BE2C (cell line): ENCODE data around the gene ADSS1.

Experiments
- DNase-seq: peaks from one replicate; pipeline ENCODE4 v3.0.0-alpha.2; 2020
- H3K27me3 ChIP-seq: fragments of 250-450 bp; sonication (Bioruptor Pico); 2 replicates; pipeline ENCODE4 v1.5.1; 2020; ENCODE audit warnings: mild to moderate bottlenecking
- H3K36me3 ChIP-seq: fragments of 250-450 bp; sonication (Bioruptor Pico); 2 replicates; pipeline ENCODE4 v1.5.1; 2020; ENCODE audit warnings: mild to moderate bottlenecking
- H3K4me1 ChIP-seq: fragments of 250-450 bp; sonication (Bioruptor Pico); 2 replicates; pipeline ENCODE4 v1.5.1; 2020
- H3K4me3 ChIP-seq: 2 replicates; pipeline ENCODE4 v1.5.1; 2011; ENCODE audit warnings: low read depth, low read length
- H3K9me3 ChIP-seq: fragments of 250-450 bp; sonication (Bioruptor Pico); 2 replicates; pipeline ENCODE4 v1.5.1; 2020
- CTCF ChIP-seq: IDR thresholded peaks from 2 replicates; pipeline ENCODE4 v1.5.1; 2012; ENCODE audit warnings: mild to moderate bottlenecking, low read depth, low read length

The ADSS1 gene

GRCh38 chr14:104738375-104739019 is 14.5 kb downstream of the ADSS1 start:
- Histone ChIP-seq H3K4me3 (no peak overlapping the region), H3K9me3 (no peaks in the 10 kb centered on the region), H3K4me1 (no peaks in the 10 kb centered on the region), H3K36me3 (no peaks in the 10 kb centered on the region), H3K27me3 (no peaks in the 10 kb centered on the region)
- no peak for TF ChIP-seq CTCF
- DNase-seq: no peak

GRCh38 chr14:104739026-104739425 is 15.0 kb downstream of the ADSS1 start:
- H3K36me3 ChIP-seq: no peaks in the 10 kb centered on the region
- DNase-seq: no peak
- H3K9me3 ChIP-seq: no peaks in the 10 kb centered on the region
- H3K4me3 ChIP-seq: no peak overlapping the region
- no peak for TF ChIP-seq CTCF
- no peaks in the 10 kb centered on the region for H3K4me1 ChIP-seq
- H3K27me3 ChIP-seq: no peaks in the 10 kb centered on the region

DNA sequence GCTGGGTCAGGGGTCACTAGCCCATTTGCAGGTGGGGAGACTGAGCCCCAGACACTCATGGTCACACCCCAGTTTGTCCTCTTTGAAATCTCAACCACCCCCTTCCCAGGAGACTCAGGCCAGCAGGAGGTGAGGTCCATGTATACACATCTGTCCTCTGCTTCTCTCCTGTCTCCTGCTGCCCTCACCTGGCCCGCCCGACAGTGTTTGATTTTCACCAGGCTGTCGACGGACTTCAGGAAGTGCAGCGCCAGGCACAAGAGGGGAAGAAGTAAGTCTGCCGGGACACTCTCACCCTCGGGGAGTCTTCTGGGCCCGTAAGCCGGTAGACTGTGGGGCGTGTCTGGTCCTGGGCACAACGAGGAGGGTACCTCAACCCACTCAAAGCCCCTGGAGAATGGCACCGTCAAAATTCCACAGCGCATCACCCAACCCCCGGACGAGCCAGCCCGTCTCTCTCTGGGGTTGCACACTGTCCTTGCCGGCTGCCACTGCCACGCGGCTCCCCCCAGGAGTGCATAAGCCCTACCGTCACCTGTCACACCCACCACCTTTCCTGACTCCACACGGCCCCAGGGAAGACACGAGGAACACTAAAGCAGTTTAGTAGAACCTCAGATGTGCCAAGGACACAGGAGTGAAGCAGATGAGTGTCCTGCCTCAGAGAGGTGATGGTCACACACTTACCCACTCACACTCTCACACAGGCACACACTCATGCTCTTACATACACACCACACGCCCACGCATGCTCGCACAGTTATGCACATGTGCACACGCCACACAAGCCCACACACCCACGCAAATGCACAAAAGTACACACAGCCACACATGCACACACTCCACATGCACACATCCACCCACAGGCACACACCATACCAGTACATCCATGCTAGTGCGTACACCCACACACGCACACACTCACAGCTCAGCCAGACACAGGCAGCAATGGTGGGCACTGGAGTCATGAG is 15.8 kb downstream of the ADSS1 start:
- no peak for DNase-seq
- no peaks in the 10 kb centered on the region for H3K4me1 ChIP-seq
- no peak for TF ChIP-seq CTCF

GRCh38 chr14:104741108-104741802 is 17.2 kb downstream of the ADSS1 start:
- Histone ChIP-seq H3K9me3 (no peaks in the 10 kb centered on the region), H3K36me3 (no peaks in the 10 kb centered on the region), H3K27me3 (no peaks in the 10 kb centered on the region), H3K4me1 (no peaks in the 10 kb centered on the region), H3K4me3 (no peak overlapping the region)
- no peak for DNase-seq
- TF ChIP-seq CTCF: no peak

More for the DNA sequence above, 15.8 kb downstream of the ADSS1 start:
- Histone ChIP-seq H3K36me3 (no peaks in the 10 kb centered on the region), H3K4me3 (no peak overlapping the region), H3K9me3 (no peaks in the 10 kb centered on the region), H3K27me3 (no peaks in the 10 kb centered on the region)

- Histone ChIP-seq H3K27me3 (no peaks in the 10 kb centered on the region), H3K9me3 (no peaks in the 10 kb centered on the region), H3K36me3 (no peaks in the 10 kb centered on the region), H3K4me1 (no peaks in the 10 kb centered on the region), H3K4me3 (no peak overlapping the region)
- no peak for DNase-seq
- TF ChIP-seq CTCF: no peak
These were observed 17.8 kb downstream of the ADSS1 start for GRCh38 chr14:104741803-104742251.
